ENCODE data around the gene CDKN2B-AS1. TPM values are rescaled to one million over a fixed set of nuclear protein-coding genes. Genes with fewer than 3 reads are reported as not detected.

The CDKN2B-AS1 gene
- total RNA-seq, 1 donor from 2014 or later = 0.36 TPM

DNA sequence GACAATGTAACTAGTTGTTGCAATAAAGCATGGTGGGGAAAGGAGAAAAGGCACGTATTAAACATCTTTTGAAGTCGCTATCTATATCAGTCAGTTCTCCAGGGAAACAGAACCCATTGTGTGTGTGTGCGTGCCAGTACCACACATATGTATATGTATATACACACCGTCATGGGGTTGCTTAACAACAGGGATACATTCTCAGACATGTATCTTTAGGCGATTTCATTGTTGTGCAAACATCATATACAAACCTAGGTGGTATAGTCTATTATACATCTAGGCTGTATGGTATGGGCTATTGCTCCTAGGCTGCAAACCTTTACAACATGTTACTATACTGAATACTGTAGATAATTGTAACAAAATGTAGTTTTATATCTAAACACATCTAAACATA, 2.3 kb downstream of the CDKN2B-AS1 start:
- Mint-ChIP-seq H3K4me3 (ENCODE audit: unreplicated experiment) (peak overlapping the region; percentile 10), H3K27ac (ENCODE audit: unreplicated experiment) (no peak overlapping the region), H3K36me3 (ENCODE audit: low read depth, unreplicated experiment) (peaks cover 7% of the 10 kb centered on the region), H3K4me1 (ENCODE audit: unreplicated experiment) (peaks cover 3% of the 10 kb centered on the region), H3K27me3 (ENCODE audit: unreplicated experiment) (peaks cover 20% of the 10 kb centered on the region), H3K9me3 (ENCODE audit: unreplicated experiment) (no peaks in the 10 kb centered on the region)
- no peak for DNase-seq (ENCODE audit: low spot score)
- TF ChIP-seq CTCF (IDR thresholded peaks at IDR 0.05; ENCODE audit: unreplicated experiment) = no peak

DNA sequence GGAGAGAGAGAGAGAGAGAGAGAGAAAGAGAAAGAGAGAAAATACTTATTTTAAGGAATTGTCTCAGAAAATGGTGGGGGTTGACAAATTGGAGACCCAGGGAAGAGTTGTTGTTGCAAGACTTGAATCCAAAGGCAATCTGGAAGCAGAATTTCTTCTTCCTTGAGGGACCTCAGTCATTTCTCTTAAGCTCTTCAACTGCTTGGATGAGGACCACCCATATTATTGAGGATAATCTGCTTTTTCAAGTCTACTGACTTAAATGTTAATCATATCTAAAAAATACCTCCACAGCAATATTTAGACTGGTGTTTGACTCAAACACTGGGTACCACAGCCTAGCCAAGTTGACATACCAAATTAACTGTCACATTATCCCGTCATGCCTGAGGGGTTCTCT, 2.9 kb downstream of the CDKN2B-AS1 start:
- Mint-ChIP-seq H3K36me3 (ENCODE audit: low read depth, unreplicated experiment) (peaks cover 7% of the 10 kb centered on the region), H3K27me3 (ENCODE audit: unreplicated experiment) (peaks cover 20% of the 10 kb centered on the region), H3K9me3 (ENCODE audit: unreplicated experiment) (no peaks in the 10 kb centered on the region), H3K4me3 (ENCODE audit: unreplicated experiment) (peak overlapping the region; percentile 47), H3K4me1 (ENCODE audit: unreplicated experiment) (peaks cover 3% of the 10 kb centered on the region), H3K27ac (ENCODE audit: unreplicated experiment) (no peak overlapping the region)
- no peak for DNase-seq (ENCODE audit: low spot score)
- TF ChIP-seq CTCF (IDR thresholded peaks at IDR 0.05; ENCODE audit: unreplicated experiment) = no peak

GRCh38 chr9:21998026-21998425, 3.4 kb downstream of the CDKN2B-AS1 start:
- Mint-ChIP-seq H3K36me3 (ENCODE audit: low read depth, unreplicated experiment) (peaks cover 7% of the 10 kb centered on the region), H3K9me3 (ENCODE audit: unreplicated experiment) (no peaks in the 10 kb centered on the region), H3K27me3 (ENCODE audit: unreplicated experiment) (peaks cover 19% of the 10 kb centered on the region), H3K27ac (ENCODE audit: unreplicated experiment) (no peak overlapping the region), H3K4me1 (ENCODE audit: unreplicated experiment) (peaks cover 3% of the 10 kb centered on the region), H3K4me3 (ENCODE audit: unreplicated experiment) (no peak overlapping the region)
- DNase-seq (ENCODE audit: low spot score) = no peak
- no peak for TF ChIP-seq CTCF (IDR thresholded peaks at IDR 0.05; ENCODE audit: unreplicated experiment)

GRCh38 chr9:22002038-22002437, 7.4 kb downstream of the CDKN2B-AS1 start:
- Mint-ChIP-seq H3K27ac (ENCODE audit: unreplicated experiment) (no peak overlapping the region), H3K9me3 (ENCODE audit: unreplicated experiment) (no peaks in the 10 kb centered on the region), H3K36me3 (ENCODE audit: low read depth, unreplicated experiment) (no peaks in the 10 kb centered on the region), H3K4me3 (ENCODE audit: unreplicated experiment) (no peak overlapping the region), H3K4me1 (ENCODE audit: unreplicated experiment) (peaks cover 12% of the 10 kb centered on the region), H3K27me3 (ENCODE audit: unreplicated experiment) (peaks cover 10% of the 10 kb centered on the region)
- TF ChIP-seq CTCF (IDR thresholded peaks at IDR 0.05; ENCODE audit: unreplicated experiment) = no peak
- DNase-seq (ENCODE audit: low spot score) = no peak

- Mint-ChIP-seq H3K27ac (ENCODE audit: unreplicated experiment) (no peak overlapping the region), H3K36me3 (ENCODE audit: low read depth, unreplicated experiment) (no peaks in the 10 kb centered on the region), H3K9me3 (ENCODE audit: unreplicated experiment) (no peaks in the 10 kb centered on the region), H3K4me3 (ENCODE audit: unreplicated experiment) (peak overlapping the region; percentile 71), H3K4me1 (ENCODE audit: unreplicated experiment) (peaks cover 12% of the 10 kb centered on the region), H3K27me3 (ENCODE audit: unreplicated experiment) (peaks cover 6% of the 10 kb centered on the region)
- DNase-seq (ENCODE audit: low spot score) = peak; percentile 33
- TF ChIP-seq CTCF (IDR thresholded peaks at IDR 0.05; ENCODE audit: unreplicated experiment) = no peak
These were observed 10.6 kb downstream of the CDKN2B-AS1 start for GRCh38 chr9:22005021-22005701.

Data from endothelial cell (in vitro differentiated cells).